Stimulated activated naive CD4-positive, alpha-beta T cell (primary cell): ENCODE data around the gene MVB12B.

ENCODE experiments used
- DNase-seq, 6 experiments: peaks; one replicate each; lab custom pipeline; 2025; lab: John Stamatoyannopoulos, UW

The MVB12B gene

GRCh38 chr9:126431077-126431742 lies 104.6 kb downstream of the MVB12B start:
- DNase-seq: no peak

GRCh38 chr9:126432659-126433058 lies 106.0 kb downstream of the MVB12B start:
- no peak for DNase-seq

- DNase-seq: no peak
Observed at GRCh38 chr9:126435105-126435504, 108.5 kb downstream of the MVB12B start.

GRCh38 chr9:126435626-126436025 lies 109.0 kb downstream of the MVB12B start:
- no peak for DNase-seq

- no peak for DNase-seq
Observed at GRCh38 chr9:126436545-126437267, 110.1 kb downstream of the MVB12B start.

- DNase-seq: no peak
Observed at GRCh38 chr9:126437268-126437666, 110.6 kb downstream of the MVB12B start.

GRCh38 chr9:126437701-126438100 lies 111.1 kb downstream of the MVB12B start:
- DNase-seq: no peak

- no peak for DNase-seq
Observed at GRCh38 chr9:126438741-126439401, 112.2 kb downstream of the MVB12B start.

- no peak for DNase-seq
Observed at GRCh38 chr9:126439402-126439765, 112.8 kb downstream of the MVB12B start.

GRCh38 chr9:126439883-126440653 lies 113.4 kb downstream of the MVB12B start:
- no peak for DNase-seq

- no peak for DNase-seq
Observed at GRCh38 chr9:126440940-126441339, 114.3 kb downstream of the MVB12B start.

GRCh38 chr9:126442636-126443035 lies 116.0 kb downstream of the MVB12B start:
- DNase-seq: no peak

GRCh38 chr9:126443144-126443543 lies 116.5 kb downstream of the MVB12B start:
- DNase-seq: no peak

GRCh38 chr9:126448136-126448535 lies 121.5 kb downstream of the MVB12B start:
- no peak for DNase-seq

- DNase-seq: no peak
Observed at GRCh38 chr9:126448865-126449577, 122.4 kb downstream of the MVB12B start.

- DNase-seq: no peak
Observed at GRCh38 chr9:126449725-126450667, 123.4 kb downstream of the MVB12B start.

- no peak for DNase-seq
Observed at GRCh38 chr9:126450668-126451205, 124.1 kb downstream of the MVB12B start.

GRCh38 chr9:126451316-126451885 lies 124.8 kb downstream of the MVB12B start:
- DNase-seq: no peak

- DNase-seq: no peak
Observed at GRCh38 chr9:126452106-126452505, 125.5 kb downstream of the MVB12B start.
